NCI-H510A treated with DMSO at 0.1 percent for 48 hours (cell line): ENCODE measurements around the gene ST7L.
"Not testable (repeated sequence)": the region's sequence is repeated elsewhere in the genome, so short reads cannot be mapped to it uniquely, and the experiment has no call there.

Experiments used
- DNase-seq: peaks from one replicate; lab custom pipeline; 2025; lab: John Stamatoyannopoulos, UW

ST7L gene

GRCh38 chr1:112492076-112492475 lies 126.9 kb downstream of the ST7L start:
- DNase-seq = no peak

GRCh38 chr1:112488141-112488540 lies 130.8 kb downstream of the ST7L start:
- DNase-seq = no peak

GRCh38 chr1:112487686-112488085 lies 131.3 kb downstream of the ST7L start:
- DNase-seq = not testable (repeated sequence)

GRCh38 chr1:112486063-112486462 lies 132.9 kb downstream of the ST7L start:
- not testable (repeated sequence) for DNase-seq

- no peak for DNase-seq
Observed at GRCh38 chr1:112478314-112478713, 140.6 kb downstream of the ST7L start.

- DNase-seq = no peak
Observed at GRCh38 chr1:112477550-112477949, 141.4 kb downstream of the ST7L start.
